Measurements from ENCODE around the gene FBXL12. TPM values are rescaled to one million over a fixed set of nuclear protein-coding genes. Genes with fewer than 3 reads are reported as not detected.
"Not testable (repeated sequence)": the region's sequence is repeated elsewhere in the genome, so short reads cannot be mapped to it uniquely, and the experiment has no call there.

Gene FBXL12
- polyA plus RNA-seq, 3 donors = 29.8 to 38.6 (median 33.9) TPM

- no peak for DNase-seq
Observed at GRCh38 chr19:9799162-9799561, 19.7 kb downstream of the FBXL12 start.

GRCh38 chr19:9797871-9798270 is 21.0 kb downstream of the FBXL12 start:
- no peak for DNase-seq

GRCh38 chr19:9796113-9796773 is 22.6 kb downstream of the FBXL12 start:
- peak; percentile 88 for DNase-seq

- no peak for DNase-seq
Observed at GRCh38 chr19:9793071-9793591, 25.7 kb downstream of the FBXL12 start.

- DNase-seq = peak; percentile 97
Observed at GRCh38 chr19:9792206-9793070, 26.4 kb downstream of the FBXL12 start.

- DNase-seq = peak; percentile 95
Observed at GRCh38 chr19:9791552-9792205, 27.2 kb downstream of the FBXL12 start.

GRCh38 chr19:9791073-9791367 is 27.9 kb downstream of the FBXL12 start:
- not testable (repeated sequence) for DNase-seq

GRCh38 chr19:9789579-9789978 is 29.3 kb downstream of the FBXL12 start:
- DNase-seq = not testable (repeated sequence)

GRCh38 chr19:9789066-9789465 is 29.8 kb downstream of the FBXL12 start:
- no peak for DNase-seq

GRCh38 chr19:9788604-9789003 is 30.3 kb downstream of the FBXL12 start:
- not testable (repeated sequence) for DNase-seq

- DNase-seq = no peak
Observed at GRCh38 chr19:9786819-9787218, 32.1 kb downstream of the FBXL12 start.

- no peak for DNase-seq
Observed at GRCh38 chr19:9786342-9786741, 32.5 kb downstream of the FBXL12 start.

GRCh38 chr19:9785367-9786331 is 33.2 kb downstream of the FBXL12 start:
- peak; percentile 97 for DNase-seq

- DNase-seq = not testable (repeated sequence)
Observed at GRCh38 chr19:9784163-9784496, 34.7 kb downstream of the FBXL12 start.

GRCh38 chr19:9782338-9782737 is 36.5 kb downstream of the FBXL12 start:
- no peak for DNase-seq

- peak; percentile 96 for DNase-seq
Observed at GRCh38 chr19:9768175-9769112, 50.4 kb downstream of the FBXL12 start, which contains the start of gene ZNF846. ZNF846 (minus strand) TSS chr19:9768738; CDS start chr19:9764950, 3,788 bp downstream.
